ENCODE data around the gene CDH13.

The CDH13 gene

GRCh38 chr16:83737729-83738354, 1111.1 kb downstream of the CDH13 start:
- DNase-seq: no peak

GRCh38 chr16:83738923-83739503, 1112.2 kb downstream of the CDH13 start:
- DNase-seq: no peak

- DNase-seq: no peak
Measured at GRCh38 chr16:83742124-83742899, 1115.5 kb downstream of the CDH13 start.

GRCh38 chr16:83743241-83743640, 1116.5 kb downstream of the CDH13 start:
- no peak for DNase-seq

GRCh38 chr16:83743720-83744119, 1117.0 kb downstream of the CDH13 start:
- DNase-seq: no peak

GRCh38 chr16:83744441-83744981, 1117.7 kb downstream of the CDH13 start:
- peak; percentile 96 to 97 for DNase-seq

GRCh38 chr16:83746611-83747010, 1119.8 kb downstream of the CDH13 start:
- DNase-seq: no peak

GRCh38 chr16:83747936-83748335, 1121.2 kb downstream of the CDH13 start:
- no peak for DNase-seq

GRCh38 chr16:83755391-83755790, 1128.6 kb downstream of the CDH13 start:
- DNase-seq: no peak

GRCh38 chr16:83762141-83762991, 1135.6 kb downstream of the CDH13 start:
- no peak for DNase-seq

GRCh38 chr16:83762992-83763358, 1136.2 kb downstream of the CDH13 start:
- DNase-seq: no peak

- DNase-seq: peak; percentile 14 to 51
Measured at GRCh38 chr16:83768986-83769385, 1142.2 kb downstream of the CDH13 start.

- DNase-seq: peak; percentile 13 to 52
Measured at GRCh38 chr16:83769397-83770008, 1142.7 kb downstream of the CDH13 start.

GRCh38 chr16:83771306-83771942, 1144.7 kb downstream of the CDH13 start:
- DNase-seq: no peak

- DNase-seq: no peak
Measured at GRCh38 chr16:83772806-83773205, 1146.0 kb downstream of the CDH13 start.

GRCh38 chr16:83774066-83774465, 1147.3 kb downstream of the CDH13 start:
- DNase-seq: peak; percentile 22 to 59

- no peak for DNase-seq
Measured at GRCh38 chr16:83776944-83777343, 1150.2 kb downstream of the CDH13 start.

- no peak for DNase-seq
Measured at GRCh38 chr16:83779886-83780285, 1153.1 kb downstream of the CDH13 start.

- DNase-seq: no peak
Measured at GRCh38 chr16:83785455-83785854, 1158.7 kb downstream of the CDH13 start.

GRCh38 chr16:83789642-83790401, 1163.1 kb downstream of the CDH13 start:
- no peak for DNase-seq

GRCh38 chr16:83791916-83792315, 1165.1 kb downstream of the CDH13 start:
- no peak for DNase-seq

All from inflammatory macrophage (primary cell).